Measurements from ENCODE around the gene TFAP2E. TPM values are rescaled to one million over a fixed set of nuclear protein-coding genes. Genes with fewer than 3 reads are reported as not detected.

The TFAP2E gene
- polyA plus RNA-seq, 1 donor from 2014 or later: 7.0 TPM

- Histone ChIP-seq H3K79me2 (replicated peaks; ENCODE audit: insufficient read depth, low read length) (peaks cover 4% of the 10 kb centered on the region), H3K4me2 (ENCODE audit: low read length) (no peak overlapping the region), H3F3A (ENCODE audit: insufficient read depth, low read length, poor library complexity, severe bottlenecking) (no peaks in the 10 kb centered on the region), H3K27ac (ENCODE audit: low read length) (no peak overlapping the region), H3K27me3 (ENCODE audit: insufficient read depth, low read depth, low read length) (no peaks in the 10 kb centered on the region), H2AFZ (ENCODE audit: low read depth, low read length) (no peak overlapping the region), H3K9ac (ENCODE audit: low read length) (no peak overlapping the region), H3K4me3 (ENCODE audit: low read length) (no peak overlapping the region), H3K36me3 (ENCODE audit: insufficient read depth, low read length) (no peaks in the 10 kb centered on the region), H4K20me1 (ENCODE audit: insufficient read depth) (no peaks in the 10 kb centered on the region), H3K9me2 (ENCODE audit: insufficient read depth, low read length) (no peaks in the 10 kb centered on the region), H3K9me3 (ENCODE audit: low read length) (no peaks in the 10 kb centered on the region)
- TF ChIP-seq SMC3 (conservative IDR thresholded peaks at IDR 0.05; ENCODE audit: poor library complexity) (no peak), RAD21 (conservative IDR thresholded peaks at IDR 0.05) (no peak), POLR2AphosphoS5 (IDR thresholded peaks at IDR 0.05) (no peak), MXI1 (conservative IDR thresholded peaks at IDR 0.05; ENCODE audit: poor library complexity, severe bottlenecking) (no peak), REST (IDR thresholded peaks at IDR 0.05; ENCODE audit: borderline replicate concordance) (no peak), TAF1 (IDR thresholded peaks at IDR 0.05; ENCODE audit: low read depth) (no peak), EZH2 (IDR thresholded peaks at IDR 0.05; ENCODE audit: borderline replicate concordance, insufficient read depth, low read length, poor library complexity, severe bottlenecking) (no peak), EP300 (conservative IDR thresholded peaks at IDR 0.05; ENCODE audit: poor library complexity, severe bottlenecking) (no peak)
- TF ChIP-seq, protein P1, sequence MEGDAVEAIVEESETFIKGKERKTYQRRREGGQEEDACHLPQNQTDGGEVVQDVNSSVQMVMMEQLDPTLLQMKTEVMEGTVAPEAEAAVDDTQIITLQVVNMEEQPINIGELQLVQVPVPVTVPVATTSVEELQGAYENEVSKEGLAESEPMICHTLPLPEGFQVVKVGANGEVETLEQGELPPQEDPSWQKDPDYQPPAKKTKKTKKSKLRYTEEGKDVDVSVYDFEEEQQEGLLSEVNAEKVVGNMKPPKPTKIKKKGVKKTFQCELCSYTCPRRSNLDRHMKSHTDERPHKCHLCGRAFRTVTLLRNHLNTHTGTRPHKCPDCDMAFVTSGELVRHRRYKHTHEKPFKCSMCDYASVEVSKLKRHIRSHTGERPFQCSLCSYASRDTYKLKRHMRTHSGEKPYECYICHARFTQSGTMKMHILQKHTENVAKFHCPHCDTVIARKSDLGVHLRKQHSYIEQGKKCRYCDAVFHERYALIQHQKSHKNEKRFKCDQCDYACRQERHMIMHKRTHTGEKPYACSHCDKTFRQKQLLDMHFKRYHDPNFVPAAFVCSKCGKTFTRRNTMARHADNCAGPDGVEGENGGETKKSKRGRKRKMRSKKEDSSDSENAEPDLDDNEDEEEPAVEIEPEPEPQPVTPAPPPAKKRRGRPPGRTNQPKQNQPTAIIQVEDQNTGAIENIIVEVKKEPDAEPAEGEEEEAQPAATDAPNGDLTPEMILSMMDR (IDR thresholded peaks at IDR 0.05; ENCODE audit: poor library complexity, severe bottlenecking): no peak
Measured at GRCh38 chr1:35536556-35537162, 36.5 kb upstream of the TFAP2E start.

DNA sequence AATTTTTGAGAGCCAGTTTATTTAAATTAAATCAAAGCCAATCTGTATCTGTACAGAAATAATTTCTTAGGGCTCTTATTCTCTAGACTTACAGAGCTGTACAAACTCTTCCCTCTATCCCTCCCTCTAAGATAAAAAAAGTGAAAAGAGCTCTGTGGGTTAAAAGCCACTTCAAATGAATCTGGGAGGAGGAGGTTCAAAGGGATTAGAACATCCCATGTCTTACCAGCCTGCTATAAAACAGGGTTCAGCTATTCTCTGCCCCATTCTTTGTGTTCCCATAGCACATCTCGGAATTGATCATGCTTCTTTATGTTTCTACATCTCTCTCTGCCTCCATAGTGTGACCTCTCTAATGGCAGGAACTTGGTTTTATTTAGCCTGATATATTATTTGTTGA, 35.3 kb upstream of the TFAP2E start:
- Histone ChIP-seq H3F3A (ENCODE audit: insufficient read depth, low read length, poor library complexity, severe bottlenecking) (no peaks in the 10 kb centered on the region), H3K79me2 (replicated peaks; ENCODE audit: insufficient read depth, low read length) (peaks cover 4% of the 10 kb centered on the region), H2AFZ (ENCODE audit: low read depth, low read length) (no peak overlapping the region), H3K36me3 (ENCODE audit: insufficient read depth, low read length) (no peaks in the 10 kb centered on the region), H3K27ac (ENCODE audit: low read length) (no peak overlapping the region), H4K20me1 (ENCODE audit: insufficient read depth) (no peaks in the 10 kb centered on the region), H3K4me2 (ENCODE audit: low read length) (no peak overlapping the region), H3K9me2 (ENCODE audit: insufficient read depth, low read length) (no peaks in the 10 kb centered on the region), H3K27me3 (ENCODE audit: insufficient read depth, low read depth, low read length) (no peaks in the 10 kb centered on the region), H3K4me3 (ENCODE audit: low read length) (no peak overlapping the region), H3K9ac (ENCODE audit: low read length) (no peak overlapping the region), H3K9me3 (ENCODE audit: low read length) (no peaks in the 10 kb centered on the region)
- TF ChIP-seq MXI1 (conservative IDR thresholded peaks at IDR 0.05; ENCODE audit: poor library complexity, severe bottlenecking): no peak
- TF ChIP-seq TAF1 (IDR thresholded peaks at IDR 0.05; ENCODE audit: low read depth): no peak
- no peak for TF ChIP-seq POLR2AphosphoS5 (IDR thresholded peaks at IDR 0.05)
- no peak for TF ChIP-seq RAD21 (conservative IDR thresholded peaks at IDR 0.05)
- no peak for TF ChIP-seq REST (IDR thresholded peaks at IDR 0.05; ENCODE audit: borderline replicate concordance)
- TF ChIP-seq EZH2 (IDR thresholded peaks at IDR 0.05; ENCODE audit: borderline replicate concordance, insufficient read depth, low read length, poor library complexity, severe bottlenecking): no peak
- TF ChIP-seq SMC3 (conservative IDR thresholded peaks at IDR 0.05; ENCODE audit: poor library complexity): no peak
- TF ChIP-seq, protein P1 (IDR thresholded peaks at IDR 0.05; ENCODE audit: poor library complexity, severe bottlenecking): no peak
- no peak for TF ChIP-seq EP300 (conservative IDR thresholded peaks at IDR 0.05; ENCODE audit: poor library complexity, severe bottlenecking)
